Stimulated activated CD8-positive, alpha-beta memory T cell treated with anti-CD3 and anti-CD28 coated beads, Interleukin-7, amount 100 ng/mL, for 48 hours (primary cell): ENCODE results near the gene ARMH2.

Experiments used
- DNase-seq, 2 donors: peaks; one replicate each; pipeline ENCODE4 v3.0.0-alpha.2; 2020; ENCODE audit warnings: low read depth in 1 of 2; ENCODE audit errors: extremely low read depth in 1 of 2

ARMH2 gene

DNA sequence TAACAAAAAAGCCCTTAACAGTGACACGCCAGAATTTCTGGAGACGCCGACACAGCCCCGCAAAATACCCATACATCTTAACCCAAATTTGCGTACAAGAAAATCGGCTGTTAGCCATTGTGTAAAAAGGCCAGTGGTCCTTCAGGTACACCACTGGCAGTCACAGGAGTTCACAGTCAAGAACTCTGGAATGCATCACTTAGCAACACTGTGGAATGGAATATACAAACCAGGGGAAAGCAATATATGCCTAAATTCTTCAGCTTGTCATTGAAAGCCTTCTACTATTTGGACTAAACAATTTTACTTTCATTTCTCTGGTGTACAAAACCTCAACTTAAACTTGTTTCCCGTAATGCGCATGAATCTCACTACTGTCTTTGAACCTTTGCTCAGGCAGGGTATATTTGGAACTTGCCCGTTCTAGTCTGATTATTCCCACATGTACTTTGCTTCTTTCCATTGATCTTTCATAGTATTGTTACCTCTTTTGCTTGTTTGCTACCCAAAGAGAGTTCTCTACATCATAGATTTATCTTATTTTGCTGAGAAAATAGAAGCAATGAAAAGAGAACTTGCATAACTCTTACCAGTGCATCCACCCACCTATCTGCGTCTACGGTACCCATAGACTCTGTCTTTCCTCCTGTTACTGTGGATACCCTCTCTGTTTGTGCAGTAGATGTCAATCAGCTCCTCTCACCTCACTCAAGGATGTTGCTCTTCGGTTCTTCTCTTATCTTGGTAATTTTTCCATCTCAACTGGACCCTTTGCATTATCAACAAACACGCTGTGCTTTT is at the start of gene ARMH2:
ARMH2 (minus strand) TSS at position 178 of the 801 bp plus-strand sequence; CDS start at position 118, 60 bp downstream.
- no peak for DNase-seq

DNA sequence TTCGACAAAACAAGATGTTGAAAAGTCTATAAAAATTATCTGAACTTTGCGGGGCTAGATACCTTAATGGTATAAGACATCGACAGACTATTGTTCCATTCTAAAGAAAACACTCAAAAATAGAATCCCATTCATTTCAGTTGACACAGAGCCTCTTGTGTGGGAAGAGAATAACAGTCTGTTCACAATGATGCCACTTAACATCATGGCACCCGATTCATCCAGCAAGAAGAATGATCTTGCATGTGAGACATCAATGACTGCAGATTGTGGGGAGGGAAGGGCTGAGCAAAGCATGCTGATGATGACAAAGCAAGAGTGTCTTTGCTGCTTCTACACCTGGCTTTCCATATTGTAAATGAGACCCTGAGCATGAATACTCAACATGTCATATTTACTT is 49.7 kb upstream of the ARMH2 start:
- no peak for DNase-seq

GRCh38 chr6:24847402-24847801 is 48.7 kb upstream of the ARMH2 start:
- no peak for DNase-seq

DNA sequence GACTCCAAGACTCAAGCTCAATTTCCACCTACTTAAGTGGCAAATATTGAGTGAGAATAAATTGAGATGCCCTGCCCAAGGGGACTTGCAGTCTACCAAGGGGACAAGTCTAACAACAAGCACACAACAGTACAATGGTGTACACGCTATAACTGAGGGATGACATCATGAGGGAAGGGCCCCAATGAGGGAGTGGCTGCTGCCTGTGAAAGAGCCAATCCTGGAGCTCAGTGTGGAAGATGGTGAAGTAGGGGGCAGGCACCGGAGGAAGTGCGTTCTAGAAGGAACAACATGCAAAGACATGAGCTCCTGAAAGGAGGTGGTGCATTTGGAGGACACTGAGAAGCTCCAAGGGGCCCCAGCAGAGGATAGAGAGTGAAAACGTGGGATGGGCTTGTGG is 46.9 kb upstream of the ARMH2 start:
- DNase-seq = no peak

GRCh38 chr6:24844903-24845302 is 46.2 kb upstream of the ARMH2 start:
- no peak for DNase-seq

GRCh38 chr6:24844061-24844460 is 45.3 kb upstream of the ARMH2 start:
- no peak for DNase-seq

DNA sequence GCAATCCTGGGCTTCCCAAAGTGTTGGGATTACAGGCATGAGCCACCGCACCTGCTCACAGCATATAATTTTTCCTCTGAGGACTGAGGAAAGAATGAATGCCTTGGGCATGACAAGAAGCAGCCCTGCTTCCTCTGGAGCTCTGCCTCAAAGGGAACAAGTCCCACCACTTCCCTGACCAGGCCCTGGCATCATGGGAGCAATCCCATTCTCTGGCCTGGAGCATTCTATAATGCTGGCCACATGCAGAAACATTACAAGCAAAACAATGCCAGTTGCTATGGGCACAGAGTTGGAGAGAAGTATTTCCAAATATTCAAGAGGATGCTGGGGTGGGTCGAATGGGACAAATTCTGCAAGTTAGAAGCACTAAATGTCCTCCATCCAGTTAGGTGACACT is 41.5 kb upstream of the ARMH2 start:
- DNase-seq = no peak

DNA sequence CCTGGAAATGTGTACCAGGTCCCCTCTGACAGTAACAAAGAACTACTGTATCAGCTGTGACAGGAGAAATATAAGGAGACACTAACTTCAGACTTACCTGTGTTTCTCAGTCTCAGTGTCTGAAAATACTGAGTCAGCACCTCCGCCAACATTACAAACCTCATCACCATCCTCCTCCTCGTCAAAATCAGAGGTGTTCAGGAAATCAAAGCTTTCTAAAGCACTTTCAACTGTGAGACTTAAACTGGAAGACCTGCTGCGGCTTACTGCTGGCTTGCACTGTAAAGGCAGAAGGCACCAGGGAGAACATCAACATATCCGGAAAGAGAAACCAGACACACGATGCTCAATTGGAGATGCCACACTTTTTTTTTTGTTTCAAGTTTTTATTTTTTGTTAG is 40.3 kb upstream of the ARMH2 start:
- DNase-seq = no peak

- DNase-seq = no peak
Observed at GRCh38 chr6:24838081-24838480, 39.4 kb upstream of the ARMH2 start.

GRCh38 chr6:24836109-24836508 is 37.4 kb upstream of the ARMH2 start:
- DNase-seq = no peak

- no peak for DNase-seq
Observed at GRCh38 chr6:24833711-24834386, 35.1 kb upstream of the ARMH2 start.

GRCh38 chr6:24832794-24833193 is 34.1 kb upstream of the ARMH2 start:
- DNase-seq = no peak

GRCh38 chr6:24831771-24832716 is 33.3 kb upstream of the ARMH2 start:
- DNase-seq = no peak

GRCh38 chr6:24829657-24830056 is 30.9 kb upstream of the ARMH2 start:
- DNase-seq = no peak

DNA sequence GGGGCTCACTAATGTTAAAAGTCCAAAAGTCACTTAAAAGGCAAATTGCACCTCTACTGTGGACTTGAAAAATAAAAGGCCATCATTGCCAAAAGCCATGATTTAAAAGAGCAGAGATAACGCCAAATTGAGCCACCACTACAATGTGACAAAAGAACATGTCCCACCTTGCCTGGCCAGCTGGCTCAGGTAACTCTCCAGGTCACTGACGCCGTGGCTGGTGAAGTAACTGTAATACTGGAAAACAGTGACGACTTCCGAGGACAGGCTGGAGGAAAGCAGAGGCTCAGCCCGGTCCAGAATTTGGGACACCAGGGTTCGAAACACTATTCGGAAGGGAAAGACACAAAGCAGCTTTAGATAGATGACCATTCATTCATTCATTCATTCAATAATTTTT is 29.3 kb upstream of the ARMH2 start:
- no peak for DNase-seq

DNA sequence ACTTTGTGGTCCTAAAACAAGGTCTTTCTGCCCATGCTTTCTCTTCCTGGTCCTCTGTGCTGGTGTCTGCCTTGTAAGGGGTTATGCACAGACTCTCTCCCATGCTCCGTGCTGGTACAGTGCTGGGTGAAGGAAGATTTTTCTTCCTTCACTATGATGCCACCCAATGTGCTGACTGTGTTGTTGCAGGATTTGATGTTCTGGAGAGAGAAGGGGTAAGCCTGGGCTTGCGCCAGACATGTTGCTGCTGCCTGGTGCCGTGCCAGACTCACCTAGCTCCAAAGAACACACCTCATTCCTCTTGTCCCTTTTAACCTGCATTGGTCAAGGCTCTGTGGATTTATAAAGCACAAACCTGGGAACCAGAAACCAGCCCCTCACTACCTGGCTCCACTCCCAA is 28.4 kb upstream of the ARMH2 start:
- no peak for DNase-seq

- DNase-seq = no peak
Observed at GRCh38 chr6:24825130-24825630, 26.5 kb upstream of the ARMH2 start.

DNA sequence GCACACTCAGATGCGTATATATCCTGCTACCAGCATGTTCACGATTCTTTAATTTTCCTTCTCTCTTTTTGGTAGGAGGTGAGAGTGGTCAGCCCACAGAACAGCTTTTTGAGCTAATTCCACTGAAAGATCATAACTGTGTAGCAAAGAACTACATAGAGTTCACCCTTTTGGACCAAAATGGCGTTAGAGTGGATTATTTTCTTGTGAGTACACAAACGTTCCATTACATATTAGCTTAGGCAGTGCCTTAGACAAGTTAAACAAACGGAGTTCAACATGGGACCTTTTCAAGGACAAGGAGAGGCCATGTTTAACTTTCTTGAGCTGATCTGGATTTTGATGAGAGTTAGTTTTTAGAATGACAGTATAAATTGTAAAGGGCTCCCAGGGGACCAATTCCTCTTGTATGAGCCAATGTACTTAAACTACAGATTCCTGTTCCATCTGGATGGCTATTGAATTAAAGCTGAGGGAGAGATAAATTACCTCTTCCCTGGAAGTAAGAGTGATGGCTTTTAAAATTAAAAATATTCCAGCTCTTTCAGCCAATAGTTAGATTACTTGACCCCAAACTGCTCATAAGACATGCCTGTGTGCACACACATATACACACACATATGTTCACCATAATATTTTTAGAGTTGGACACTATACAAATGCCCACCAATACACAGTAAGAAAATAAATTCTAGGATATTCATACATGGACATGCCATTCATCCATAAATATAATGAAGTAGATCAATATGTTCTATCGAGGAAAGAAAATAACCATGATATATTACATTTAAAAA is 25.6 kb upstream of the ARMH2 start:
- DNase-seq = no peak

DNA sequence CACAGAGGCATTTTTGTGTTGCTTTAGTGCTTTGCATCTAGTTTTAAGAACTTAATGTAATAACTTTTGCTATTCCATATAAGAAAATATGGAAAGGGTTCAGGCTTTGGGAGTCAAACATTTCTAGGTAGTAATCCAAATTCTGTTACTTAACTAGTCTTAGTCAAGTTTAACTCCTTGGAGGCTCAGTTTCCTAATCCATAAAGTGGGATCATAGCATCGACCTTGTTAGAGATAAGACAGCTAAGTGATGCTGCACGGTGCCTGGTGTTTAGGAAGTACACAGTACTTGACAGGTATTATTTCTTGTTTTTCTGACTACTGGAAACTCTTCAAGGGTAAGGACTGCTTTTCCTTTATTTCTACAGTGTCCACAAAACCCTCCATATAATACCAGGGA is 24.5 kb upstream of the ARMH2 start:
- no peak for DNase-seq

- no peak for DNase-seq
Observed at GRCh38 chr6:24822696-24823095, 24.0 kb upstream of the ARMH2 start.
